ENCODE data around the gene APCDD1L. TPM values are rescaled to one million over a fixed set of nuclear protein-coding genes. Genes with fewer than 3 reads are reported as not detected.
"Not testable (repeated sequence)": the region's sequence is repeated elsewhere in the genome, so short reads cannot be mapped to it uniquely, and the experiment has no call there.

The APCDD1L gene
- total RNA-seq, 1 donor from 2014 or later = not detected

- Mint-ChIP-seq H3K4me1 (no peaks in the 10 kb centered on the region), H3K27me3 (peaks cover 9% of the 10 kb centered on the region), H3K27ac (no peak overlapping the region), H3K36me3 (ENCODE audit: low read depth) (no peaks in the 10 kb centered on the region), H3K9me3 (no peaks in the 10 kb centered on the region), H3K4me3 (no peak overlapping the region)
- intact Hi-C loops (cut with micrococcal nuclease) = no loop called here
- no peak for DNase-seq
Measured at GRCh38 chr20:58549231-58550209, 34.3 kb upstream of the APCDD1L start.

- H3K4me3 Mint-ChIP-seq = no peak overlapping the region
- H3K9me3 Mint-ChIP-seq = no peaks in the 10 kb centered on the region
- peaks cover 2% of the 10 kb centered on the region for H3K27me3 Mint-ChIP-seq
- H3K36me3 Mint-ChIP-seq (ENCODE audit: low read depth) = no peaks in the 10 kb centered on the region
- no peak overlapping the region for H3K27ac Mint-ChIP-seq
- H3K4me1 Mint-ChIP-seq = no peaks in the 10 kb centered on the region
- DNase-seq = no peak
- intact Hi-C loops (cut with micrococcal nuclease) = no loop called here
Measured at GRCh38 chr20:58547623-58548475, 32.6 kb upstream of the APCDD1L start.

GRCh38 chr20:58546756-58547622, 31.8 kb upstream of the APCDD1L start:
- H3K9me3 Mint-ChIP-seq = no peaks in the 10 kb centered on the region
- no peaks in the 10 kb centered on the region for H3K4me1 Mint-ChIP-seq
- DNase-seq = no peak
- no peak overlapping the region for H3K27ac Mint-ChIP-seq
- intact Hi-C loops (cut with micrococcal nuclease) = no loop called here
- H3K4me3 Mint-ChIP-seq = no peak overlapping the region
- no peaks in the 10 kb centered on the region for H3K36me3 Mint-ChIP-seq (ENCODE audit: low read depth)
- H3K27me3 Mint-ChIP-seq = peaks cover 2% of the 10 kb centered on the region

- Mint-ChIP-seq H3K9me3 (no peaks in the 10 kb centered on the region), H3K4me3 (no peak overlapping the region), H3K27me3 (peaks cover 2% of the 10 kb centered on the region), H3K27ac (no peak overlapping the region), H3K36me3 (ENCODE audit: low read depth) (no peaks in the 10 kb centered on the region), H3K4me1 (no peaks in the 10 kb centered on the region)
- DNase-seq = no peak
- intact Hi-C loops (cut with micrococcal nuclease) = no loop called here
Measured at GRCh38 chr20:58546416-58546711, 31.2 kb upstream of the APCDD1L start.

- intact Hi-C loops (cut with micrococcal nuclease) = no loop called here
- H3K4me1 Mint-ChIP-seq = no peaks in the 10 kb centered on the region
- no peak for DNase-seq
Measured at GRCh38 chr20:58545565-58546415, 30.6 kb upstream of the APCDD1L start.

GRCh38 chr20:58544891-58545290, 29.7 kb upstream of the APCDD1L start:
- Mint-ChIP-seq H3K4me1 (no peaks in the 10 kb centered on the region), H3K27me3 (peaks cover 2% of the 10 kb centered on the region), H3K9me3 (no peaks in the 10 kb centered on the region), H3K4me3 (no peak overlapping the region), H3K27ac (no peak overlapping the region), H3K36me3 (ENCODE audit: low read depth) (no peaks in the 10 kb centered on the region)
- intact Hi-C loops (cut with micrococcal nuclease) = no loop called here
- no peak for DNase-seq

More at GRCh38 chr20:58545565-58546415, 30.6 kb upstream of the APCDD1L start:
- H3K27me3 Mint-ChIP-seq = peaks cover 2% of the 10 kb centered on the region
- H3K4me3 Mint-ChIP-seq = no peak overlapping the region
- H3K36me3 Mint-ChIP-seq (ENCODE audit: low read depth) = no peaks in the 10 kb centered on the region
- no peak overlapping the region for H3K27ac Mint-ChIP-seq
- no peaks in the 10 kb centered on the region for H3K9me3 Mint-ChIP-seq

GRCh38 chr20:58544286-58544685, 29.1 kb upstream of the APCDD1L start:
- Mint-ChIP-seq H3K9me3 (no peaks in the 10 kb centered on the region), H3K27me3 (peaks cover 2% of the 10 kb centered on the region), H3K4me3 (no peak overlapping the region), H3K27ac (no peak overlapping the region), H3K4me1 (no peaks in the 10 kb centered on the region), H3K36me3 (ENCODE audit: low read depth) (no peaks in the 10 kb centered on the region)
- DNase-seq = no peak
- intact Hi-C loops (cut with micrococcal nuclease) = no loop called here

- H3K4me1 Mint-ChIP-seq = no peaks in the 10 kb centered on the region
- intact Hi-C loops (cut with micrococcal nuclease) = no loop called here
- H3K9me3 Mint-ChIP-seq = peaks cover 4% of the 10 kb centered on the region
- H3K36me3 Mint-ChIP-seq (ENCODE audit: low read depth) = no peaks in the 10 kb centered on the region
- no peak overlapping the region for H3K27ac Mint-ChIP-seq
- peaks cover 2% of the 10 kb centered on the region for H3K27me3 Mint-ChIP-seq
- DNase-seq = no peak
- no peak overlapping the region for H3K4me3 Mint-ChIP-seq
Measured at GRCh38 chr20:58543274-58543673, 28.1 kb upstream of the APCDD1L start.

GRCh38 chr20:58542411-58543095, 27.4 kb upstream of the APCDD1L start:
- peaks cover 2% of the 10 kb centered on the region for H3K27me3 Mint-ChIP-seq
- no peak for DNase-seq
- intact Hi-C loops (cut with micrococcal nuclease) = no loop called here
- H3K27ac Mint-ChIP-seq = no peak overlapping the region
- peaks cover 2% of the 10 kb centered on the region for H3K36me3 Mint-ChIP-seq (ENCODE audit: low read depth)
- H3K4me3 Mint-ChIP-seq = no peak overlapping the region
- no peaks in the 10 kb centered on the region for H3K4me1 Mint-ChIP-seq
- peaks cover 11% of the 10 kb centered on the region for H3K9me3 Mint-ChIP-seq

- H3K27me3 Mint-ChIP-seq; H3K27ac Mint-ChIP-seq; intact Hi-C loops (cut with micrococcal nuclease); H3K36me3 Mint-ChIP-seq (ENCODE audit: low read depth); DNase-seq; H3K4me1 Mint-ChIP-seq; H3K4me3 Mint-ChIP-seq: not testable (repeated sequence)
- peaks cover 11% of the 10 kb centered on the region for H3K9me3 Mint-ChIP-seq
Measured at GRCh38 chr20:58542034-58542410, 26.8 kb upstream of the APCDD1L start.

- Mint-ChIP-seq H3K27me3 (no peaks in the 10 kb centered on the region), H3K4me1 (no peaks in the 10 kb centered on the region), H3K9me3 (peaks cover 16% of the 10 kb centered on the region), H3K4me3 (no peak overlapping the region), H3K27ac (no peak overlapping the region), H3K36me3 (ENCODE audit: low read depth) (peaks cover 2% of the 10 kb centered on the region)
- intact Hi-C loops (cut with micrococcal nuclease) = no loop called here
- no peak for DNase-seq
Measured at GRCh38 chr20:58538752-58539151, 23.6 kb upstream of the APCDD1L start.

GRCh38 chr20:58537831-58538230, 22.6 kb upstream of the APCDD1L start:
- no peak for DNase-seq
- intact Hi-C loops (cut with micrococcal nuclease) = no loop called here
- Mint-ChIP-seq H3K27me3 (no peaks in the 10 kb centered on the region), H3K36me3 (ENCODE audit: low read depth) (peaks cover 2% of the 10 kb centered on the region), H3K4me1 (no peaks in the 10 kb centered on the region), H3K9me3 (peaks cover 23% of the 10 kb centered on the region), H3K4me3 (no peak overlapping the region), H3K27ac (no peak overlapping the region)
